Neural cell (in vitro differentiated cells): ENCODE data around the gene MAD2L1.

Experiments
- EP300 ChIP-seq: fragments of 450-650 bp; conservative IDR thresholded peaks from 2 replicates; pipeline ENCODE4 v1.6.1; 2014; ENCODE audit warnings: antibody characterized with exemption, mild to moderate bottlenecking, moderate library complexity; ENCODE audit not compliant: poor library complexity, severe bottlenecking
- EZH2 ChIP-seq: fragments of 200-600, 300-800 bp; shearing (Covaris generic), sonication (generic); IDR thresholded peaks from 2 replicates; pipeline ENCODE4 v1.6.1; 2014; ENCODE audit warnings: antibody characterized with exemption, low read length, borderline replicate concordance, mild to moderate bottlenecking; ENCODE audit not compliant: insufficient read depth, poor library complexity, severe bottlenecking
- RAD21 ChIP-seq: fragments of 450-650 bp; conservative IDR thresholded peaks from 2 replicates; pipeline ENCODE4 v1.6.1; 2014; ENCODE audit warnings: antibody characterized with exemption, mild to moderate bottlenecking, moderate library complexity
- TAF1 ChIP-seq: IDR thresholded peaks from 2 replicates; pipeline ENCODE4 v1.6.1; 2012; ENCODE audit warnings: low read depth
- TF ChIP-seq, protein P1 (sequence below): fragments of 450-650 bp; IDR thresholded peaks from 2 replicates; pipeline ENCODE4 v1.5.1; 2014; ENCODE audit warnings: antibody characterized with exemption, mild to moderate bottlenecking, moderate library complexity; ENCODE audit not compliant: poor library complexity, severe bottlenecking

DNA sequence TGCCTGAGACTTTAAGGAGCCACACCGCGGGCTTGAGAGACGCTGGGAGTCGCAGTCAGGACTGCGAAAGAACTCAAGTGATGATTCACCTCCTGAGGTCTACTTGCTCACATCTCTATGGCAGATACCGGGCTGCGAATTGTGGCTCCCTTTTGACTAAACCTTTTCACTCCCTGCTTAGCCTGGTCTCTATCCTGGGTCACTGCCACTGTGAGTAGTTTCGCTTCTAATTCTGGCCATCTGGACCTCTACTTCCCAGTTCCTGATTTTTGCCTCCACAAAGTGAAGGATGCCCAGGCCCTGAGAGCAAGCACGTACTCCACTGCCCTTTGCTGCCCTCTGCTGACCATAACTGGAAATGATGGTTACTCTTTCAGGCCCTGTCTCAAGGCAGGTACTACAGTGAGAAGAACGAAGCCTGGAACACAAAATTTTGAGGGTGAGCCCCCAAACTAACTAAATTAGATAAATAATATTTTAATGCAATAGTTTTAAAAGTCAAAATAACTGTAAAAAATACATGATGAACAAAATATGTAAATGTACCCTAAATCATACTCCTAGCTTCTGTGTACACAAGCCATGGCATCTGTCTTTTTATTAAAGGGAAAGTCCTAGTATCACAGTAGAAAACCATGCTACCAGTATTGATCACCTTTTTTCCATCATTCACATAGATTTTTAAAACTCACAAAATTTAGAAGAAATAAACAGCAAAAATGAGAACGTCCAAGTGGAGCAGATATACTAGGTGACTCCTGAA, 16.7 kb downstream of the MAD2L1 start:
- no peak for TF ChIP-seq EP300
- TF ChIP-seq, protein P1, sequence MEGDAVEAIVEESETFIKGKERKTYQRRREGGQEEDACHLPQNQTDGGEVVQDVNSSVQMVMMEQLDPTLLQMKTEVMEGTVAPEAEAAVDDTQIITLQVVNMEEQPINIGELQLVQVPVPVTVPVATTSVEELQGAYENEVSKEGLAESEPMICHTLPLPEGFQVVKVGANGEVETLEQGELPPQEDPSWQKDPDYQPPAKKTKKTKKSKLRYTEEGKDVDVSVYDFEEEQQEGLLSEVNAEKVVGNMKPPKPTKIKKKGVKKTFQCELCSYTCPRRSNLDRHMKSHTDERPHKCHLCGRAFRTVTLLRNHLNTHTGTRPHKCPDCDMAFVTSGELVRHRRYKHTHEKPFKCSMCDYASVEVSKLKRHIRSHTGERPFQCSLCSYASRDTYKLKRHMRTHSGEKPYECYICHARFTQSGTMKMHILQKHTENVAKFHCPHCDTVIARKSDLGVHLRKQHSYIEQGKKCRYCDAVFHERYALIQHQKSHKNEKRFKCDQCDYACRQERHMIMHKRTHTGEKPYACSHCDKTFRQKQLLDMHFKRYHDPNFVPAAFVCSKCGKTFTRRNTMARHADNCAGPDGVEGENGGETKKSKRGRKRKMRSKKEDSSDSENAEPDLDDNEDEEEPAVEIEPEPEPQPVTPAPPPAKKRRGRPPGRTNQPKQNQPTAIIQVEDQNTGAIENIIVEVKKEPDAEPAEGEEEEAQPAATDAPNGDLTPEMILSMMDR: peak; percentile 89
- no peak for TF ChIP-seq EZH2
- peak; percentile 96 for TF ChIP-seq RAD21
- no peak for TF ChIP-seq TAF1
